GM18873 (cell line): ENCODE results near the gene EIF3F.
A peak's percentile ranks its signal among the peaks of the same experiment; 100 is the strongest.

Source experiments
- ATAC-seq: cut with Tn5 transposase; IDR thresholded peaks from one replicate; pipeline ENCODE4 v1.9.1; 2021; ENCODE audit warnings: mild to moderate bottlenecking, moderate library complexity, moderate number of reproducible peaks; ENCODE audit not compliant: unreplicated experiment, low FRiP score

Gene EIF3F, protein sequence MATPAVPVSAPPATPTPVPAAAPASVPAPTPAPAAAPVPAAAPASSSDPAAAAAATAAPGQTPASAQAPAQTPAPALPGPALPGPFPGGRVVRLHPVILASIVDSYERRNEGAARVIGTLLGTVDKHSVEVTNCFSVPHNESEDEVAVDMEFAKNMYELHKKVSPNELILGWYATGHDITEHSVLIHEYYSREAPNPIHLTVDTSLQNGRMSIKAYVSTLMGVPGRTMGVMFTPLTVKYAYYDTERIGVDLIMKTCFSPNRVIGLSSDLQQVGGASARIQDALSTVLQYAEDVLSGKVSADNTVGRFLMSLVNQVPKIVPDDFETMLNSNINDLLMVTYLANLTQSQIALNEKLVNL

DNA sequence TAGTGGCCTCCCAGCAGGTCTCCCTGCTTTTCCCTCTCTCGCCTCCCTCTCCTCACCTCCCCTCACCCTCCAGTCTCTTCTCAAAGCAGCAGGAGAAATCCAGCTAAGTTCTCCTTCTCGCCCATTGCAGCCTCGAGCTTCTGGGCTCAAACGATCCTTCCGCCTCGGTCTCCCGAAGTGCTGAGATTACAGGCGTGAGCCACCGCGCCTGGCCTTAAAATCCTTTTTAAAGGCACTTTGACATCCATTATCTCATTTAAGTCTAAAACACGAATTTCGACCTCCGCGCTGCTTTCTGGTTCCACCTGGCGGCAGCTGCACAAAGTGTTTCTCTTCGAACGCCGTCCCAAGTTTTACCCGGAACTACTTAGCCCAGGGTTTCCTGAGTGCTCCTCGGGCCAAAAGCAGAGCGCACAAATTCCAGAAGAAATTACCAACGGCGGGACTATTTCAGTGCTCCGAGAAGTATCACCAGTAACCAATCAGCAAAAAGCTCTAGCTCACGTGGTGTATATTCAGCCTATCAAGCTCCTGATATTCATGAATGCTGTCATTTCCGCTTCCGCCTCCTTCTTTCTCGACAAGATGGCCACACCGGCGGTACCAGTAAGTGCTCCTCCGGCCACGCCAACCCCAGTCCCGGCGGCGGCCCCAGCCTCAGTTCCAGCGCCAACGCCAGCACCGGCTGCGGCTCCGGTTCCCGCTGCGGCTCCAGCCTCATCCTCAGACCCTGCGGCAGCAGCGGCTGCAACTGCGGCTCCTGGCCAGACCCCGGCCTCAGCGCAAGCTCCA is at the start of gene EIF3F:
Gene EIF3F (plus strand): TSS at position 570 of the 792 bp plus-strand sequence. CDS start 16 bp downstream, at position 586.
- peak; percentile 96 for ATAC-seq

DNA sequence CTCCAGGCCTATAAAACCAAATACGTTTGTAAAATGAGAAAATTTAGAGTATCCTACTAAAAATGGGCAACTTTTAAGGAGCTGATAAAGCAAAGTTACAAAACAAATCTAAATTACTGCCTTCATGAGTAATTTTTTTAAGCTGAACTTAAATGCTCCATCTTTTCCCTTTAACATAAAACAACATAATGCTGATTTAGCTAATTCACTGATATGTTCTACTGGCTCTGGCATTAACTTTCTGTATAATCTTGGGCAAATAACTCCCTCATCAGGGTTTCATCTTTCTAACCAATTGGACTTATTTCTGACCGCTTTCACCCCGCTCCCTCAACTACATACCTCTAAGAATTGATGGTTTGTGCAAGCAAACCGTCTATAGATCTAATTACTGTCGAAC is 46.0 kb upstream of the EIF3F start:
- no peak for ATAC-seq

DNA sequence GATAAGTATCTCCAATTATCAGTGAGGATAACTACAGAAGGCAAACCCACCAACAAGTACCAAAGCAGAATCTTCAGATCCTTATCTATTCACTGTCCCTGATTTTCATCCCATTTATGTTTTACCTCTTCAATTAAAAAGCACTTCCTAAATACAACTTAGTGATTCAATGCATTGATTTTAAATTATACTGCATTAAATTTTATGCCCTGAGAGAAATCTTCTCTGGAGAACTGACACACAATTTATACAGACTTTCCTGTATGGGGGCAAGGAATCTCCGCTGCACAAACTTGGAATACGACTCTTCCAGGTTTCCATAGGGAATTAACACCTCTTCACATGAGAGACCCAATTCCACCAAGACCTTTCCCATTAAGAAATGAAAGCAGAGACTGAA is 45.5 kb upstream of the EIF3F start, which contains the start of gene OR10A3:
Gene OR10A3 (minus strand): TSS at position 101 of the 400 bp plus-strand sequence. CDS start 2,188 bp downstream, outside the sequence.
- ATAC-seq = no peak

DNA sequence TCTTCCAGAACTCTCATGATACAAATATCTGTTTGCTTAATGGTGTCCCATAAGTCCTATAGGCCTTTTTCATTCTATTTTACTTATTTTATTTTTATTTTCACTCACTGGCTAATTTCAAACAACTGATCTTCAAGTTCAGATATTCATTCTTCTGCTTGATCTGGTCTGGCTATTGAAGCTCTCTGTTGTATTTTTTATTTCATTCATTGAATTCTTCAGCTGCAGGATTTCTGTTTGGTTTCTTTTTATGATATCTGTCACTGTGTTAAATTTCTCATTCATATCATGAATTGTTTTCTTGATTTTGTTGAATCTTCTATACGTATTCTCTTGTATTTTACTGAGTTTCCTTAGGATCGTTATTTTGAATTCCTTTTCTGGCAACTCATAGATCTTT is 43.0 kb upstream of the EIF3F start:
- no peak for ATAC-seq

DNA sequence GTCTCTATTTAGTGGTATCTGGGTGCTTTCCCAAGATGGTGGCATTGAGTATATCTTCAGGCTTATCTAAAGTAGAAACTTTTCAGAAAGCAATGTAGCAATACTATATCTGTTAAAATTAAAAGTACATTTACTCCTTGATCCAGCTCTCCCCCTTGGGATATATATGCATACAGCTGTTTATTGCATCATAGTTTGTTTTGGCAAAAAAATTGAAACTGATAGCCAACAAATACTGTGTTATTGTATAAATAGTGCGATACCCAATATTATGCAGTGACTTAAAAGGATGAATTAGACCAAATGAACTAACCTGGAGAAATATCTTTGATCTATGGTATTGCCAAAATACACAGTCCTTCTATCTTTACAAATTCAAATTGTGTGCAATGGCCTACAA is 37.2 kb upstream of the EIF3F start:
- no peak for ATAC-seq

DNA sequence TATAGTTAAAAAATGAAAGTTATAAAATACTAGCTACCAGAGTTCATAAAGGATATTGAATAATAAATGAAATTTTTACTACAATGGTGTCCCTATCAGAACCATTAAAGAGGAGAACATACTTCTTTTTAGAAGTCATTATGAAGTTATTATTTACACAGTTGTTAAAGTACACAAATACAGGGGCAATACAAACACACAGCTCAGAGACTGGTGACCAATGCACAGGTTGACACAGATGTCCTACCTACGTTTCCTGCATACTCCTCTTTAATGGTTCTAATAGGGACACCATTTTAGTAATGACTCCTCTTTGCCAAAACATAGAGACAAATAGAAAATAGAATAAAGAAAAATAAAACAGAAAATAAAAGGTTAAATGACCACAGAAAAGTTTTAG is 31.9 kb upstream of the EIF3F start:
- no peak for ATAC-seq

DNA sequence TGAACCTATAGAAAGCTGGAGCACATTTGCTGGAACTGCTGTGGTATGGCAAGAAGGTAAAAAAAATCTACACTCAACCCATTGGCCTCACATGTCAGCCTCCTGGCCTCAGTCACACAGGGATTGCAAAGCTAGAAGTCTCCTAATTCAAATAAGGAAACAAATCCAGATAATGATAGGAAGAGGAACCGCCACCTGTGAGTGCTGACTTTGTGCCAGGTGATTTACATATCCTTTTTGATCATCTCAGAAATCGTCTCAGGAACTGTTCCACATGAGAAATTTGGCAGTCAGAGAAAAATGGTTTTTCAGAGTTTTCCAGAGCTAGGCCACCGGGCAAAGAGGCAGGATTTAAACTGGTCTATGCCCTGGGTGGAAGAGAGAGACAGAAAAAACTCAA is 22.9 kb upstream of the EIF3F start:
- ATAC-seq = no peak

DNA sequence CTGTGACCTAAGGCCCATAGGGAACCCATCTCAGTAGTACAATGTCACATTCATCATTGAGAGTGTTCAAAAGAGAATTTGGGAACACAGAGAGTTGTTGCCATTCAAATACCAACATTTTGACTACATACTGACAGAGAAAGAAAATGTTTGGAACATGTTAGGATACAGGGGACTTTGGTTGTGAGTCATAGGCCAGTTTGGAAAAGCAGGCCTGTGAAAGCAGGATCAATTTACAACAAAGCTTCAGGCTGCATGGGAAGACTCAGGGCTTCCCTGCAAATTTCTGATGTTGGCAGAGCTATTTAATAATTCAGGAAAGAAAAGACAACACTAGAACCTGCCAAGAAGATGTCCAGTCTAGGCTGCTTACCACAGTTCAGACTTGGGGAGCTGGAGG is 22.3 kb upstream of the EIF3F start:
- ATAC-seq = no peak

DNA sequence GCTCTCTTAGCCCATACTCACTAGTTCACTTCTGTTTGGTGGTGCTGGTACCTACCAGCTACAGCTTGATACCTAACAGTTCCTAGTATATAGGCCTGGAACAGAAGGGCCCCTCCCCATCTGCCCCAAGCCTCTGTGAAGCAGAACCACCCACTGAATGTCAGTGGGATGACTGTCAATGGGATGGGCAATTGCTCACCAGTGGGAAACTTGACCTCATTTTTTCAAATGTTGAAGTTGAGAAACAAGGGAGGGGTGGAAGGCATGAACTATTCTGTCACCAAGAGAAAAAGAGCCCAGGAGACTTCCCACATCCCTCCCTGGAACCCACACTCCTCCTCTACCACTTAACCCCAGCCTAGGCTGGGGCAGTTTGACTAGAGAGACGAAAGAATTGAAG is 21.8 kb upstream of the EIF3F start, which contains the start of gene NLRP10:
Gene NLRP10 (minus strand): TSS at position 62 of the 400 bp plus-strand sequence. CDS start 1,952 bp downstream, outside the sequence.
- ATAC-seq = no peak

DNA sequence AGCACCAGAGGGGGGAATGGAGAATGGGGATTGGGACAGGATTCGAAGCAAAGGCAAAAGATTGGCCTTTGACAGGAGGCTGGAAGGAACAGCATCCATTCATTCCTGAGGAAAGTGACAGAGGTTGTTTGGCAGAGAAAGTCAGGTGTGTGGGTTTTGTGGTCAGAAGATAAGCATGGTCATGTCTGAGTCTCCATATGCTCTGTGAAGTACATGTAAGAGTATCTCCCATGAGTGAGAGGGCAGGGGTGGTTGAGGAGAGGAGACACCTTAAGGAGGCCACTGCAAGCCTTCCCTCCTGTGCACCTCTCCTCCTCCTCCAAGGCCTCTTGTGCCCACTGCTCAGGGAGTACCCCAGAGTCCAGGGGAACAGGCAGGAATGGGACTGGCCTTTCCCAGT is 20.0 kb upstream of the EIF3F start:
- ATAC-seq = no peak

DNA sequence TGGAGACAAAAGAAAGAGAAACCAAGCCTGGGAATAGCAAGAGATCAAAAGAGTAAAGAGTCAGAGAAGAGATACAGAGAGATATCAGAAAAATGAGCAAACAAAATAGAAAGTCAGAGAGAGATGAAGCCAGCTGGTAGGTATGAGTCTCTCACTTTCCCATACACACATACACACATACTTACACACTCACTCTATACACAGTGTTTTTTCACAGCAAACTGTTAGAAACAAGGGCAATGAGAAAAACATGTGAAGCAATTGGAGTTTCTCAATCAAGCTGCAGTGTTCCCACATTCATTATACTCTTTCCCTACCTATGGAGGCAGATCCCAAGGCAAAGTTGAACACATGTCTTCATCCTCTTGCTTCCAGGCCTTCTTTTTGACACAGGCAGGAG is 19.3 kb upstream of the EIF3F start:
- ATAC-seq = no peak

DNA sequence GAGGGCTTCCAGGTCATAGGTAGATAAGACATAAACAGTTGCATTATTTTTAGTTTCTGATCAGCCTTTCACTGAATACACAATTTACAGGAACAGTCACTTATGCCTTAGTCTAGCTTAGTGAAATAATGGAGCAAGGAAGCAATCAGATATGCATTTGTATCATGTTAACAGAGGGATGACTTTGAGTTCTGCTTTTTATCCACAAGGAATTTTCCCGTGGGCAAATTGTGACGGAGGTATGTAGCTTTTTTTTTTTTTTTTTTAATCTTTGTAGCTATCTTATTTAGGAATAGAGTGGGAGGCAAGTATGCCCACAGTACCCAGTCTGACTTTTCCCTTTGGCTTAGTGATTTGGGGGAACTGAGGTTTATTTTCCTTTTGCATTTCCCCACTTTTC is 18.5 kb upstream of the EIF3F start:
- no peak for ATAC-seq

DNA sequence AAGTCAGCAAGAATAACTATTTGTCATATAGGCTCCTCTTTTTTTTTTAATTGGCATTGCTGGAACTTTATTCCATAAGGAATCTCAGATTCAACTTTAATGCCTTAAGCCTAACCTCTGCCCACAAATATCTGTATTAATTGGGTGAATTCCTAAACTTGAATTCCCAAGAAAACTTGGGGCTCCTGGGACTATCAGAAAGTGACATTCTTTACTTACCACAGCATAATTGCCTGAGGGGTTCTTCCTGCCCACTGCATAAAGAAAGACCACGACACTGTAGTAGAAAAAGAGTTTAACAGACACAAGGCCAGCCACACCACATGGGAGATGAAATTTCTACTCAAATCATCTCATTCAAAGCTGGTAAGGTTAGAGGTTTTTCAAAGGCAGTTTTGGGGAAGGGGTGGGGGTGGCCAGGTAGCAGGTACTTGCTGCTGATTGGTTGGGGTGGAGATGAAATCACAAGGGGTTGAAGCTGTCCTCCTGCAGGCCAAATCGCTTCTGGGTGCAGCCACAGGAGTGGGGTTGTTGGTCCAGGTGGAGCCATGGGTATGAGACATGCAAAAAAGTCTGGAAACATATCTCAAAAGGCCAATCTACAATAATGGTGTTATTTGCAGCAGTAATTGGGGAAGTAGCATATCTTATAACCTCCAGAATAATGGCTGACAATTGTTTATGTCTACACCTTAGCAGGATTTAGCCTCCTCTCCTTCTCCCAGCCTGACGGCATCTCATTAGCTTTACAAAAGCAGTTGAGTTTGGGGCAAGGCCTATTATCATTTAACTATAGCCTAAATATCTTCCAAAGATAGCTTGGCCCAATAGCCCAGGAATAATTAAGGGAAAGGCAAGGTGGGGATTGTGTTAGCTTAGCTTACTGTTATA is 17.1 kb upstream of the EIF3F start:
- ATAC-seq = no peak

DNA sequence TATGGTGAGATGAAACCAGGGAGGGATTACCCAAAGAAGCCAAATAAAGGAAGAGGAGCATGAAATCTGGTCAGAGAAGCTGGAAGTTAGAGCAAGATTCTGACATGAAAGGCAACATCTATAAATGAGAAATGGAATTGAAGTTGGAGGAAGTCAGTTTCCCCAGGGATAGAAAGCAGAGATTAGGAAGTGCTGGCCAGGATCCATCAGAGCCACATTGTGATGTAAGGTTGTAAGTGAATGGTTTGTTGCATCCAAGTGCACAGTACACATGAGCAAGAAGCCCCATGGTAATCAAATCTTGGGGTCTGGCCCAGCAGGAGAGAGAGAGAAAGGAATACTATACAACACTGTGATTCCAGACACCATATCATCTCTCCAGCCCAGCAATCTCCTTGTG is 15.3 kb upstream of the EIF3F start:
- ATAC-seq = no peak

DNA sequence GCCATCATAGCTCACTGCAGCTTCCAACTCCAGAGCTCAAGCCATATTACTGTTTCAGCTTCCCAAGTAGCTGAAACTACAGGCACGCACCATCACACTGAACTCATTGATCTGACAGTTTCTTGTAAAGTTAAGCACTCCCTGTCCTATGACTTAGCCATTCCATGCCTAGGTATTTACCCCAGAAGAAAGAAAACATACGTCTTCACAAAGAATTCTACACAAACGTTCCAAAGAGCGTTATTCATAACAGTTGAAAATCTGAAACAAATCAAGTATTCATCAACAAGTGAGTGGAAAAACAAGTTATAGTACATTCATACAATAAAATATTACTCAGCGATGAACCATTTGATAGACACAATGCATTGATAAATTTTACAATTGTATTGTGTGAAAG is 14.1 kb upstream of the EIF3F start:
- no peak for ATAC-seq

DNA sequence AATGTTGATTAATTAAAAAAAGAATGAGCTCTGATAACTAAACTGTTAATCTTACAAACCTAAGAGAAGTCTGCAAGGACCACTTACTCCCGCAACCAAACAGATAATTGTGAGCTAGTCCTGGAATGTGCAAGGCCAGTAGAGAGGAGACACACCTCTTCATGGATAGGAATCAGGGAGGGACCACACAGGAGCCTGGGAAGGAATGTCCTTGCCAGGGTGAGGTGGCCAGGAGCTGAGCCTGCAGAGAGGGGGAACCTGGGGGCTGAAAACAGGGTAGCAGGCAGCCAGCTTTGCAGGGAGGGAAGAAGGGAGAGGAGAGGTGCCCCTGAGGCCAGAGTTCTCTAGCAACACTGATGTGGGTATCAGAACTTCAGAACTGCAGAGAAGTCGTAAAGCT is 12.5 kb upstream of the EIF3F start:
- no peak for ATAC-seq

DNA sequence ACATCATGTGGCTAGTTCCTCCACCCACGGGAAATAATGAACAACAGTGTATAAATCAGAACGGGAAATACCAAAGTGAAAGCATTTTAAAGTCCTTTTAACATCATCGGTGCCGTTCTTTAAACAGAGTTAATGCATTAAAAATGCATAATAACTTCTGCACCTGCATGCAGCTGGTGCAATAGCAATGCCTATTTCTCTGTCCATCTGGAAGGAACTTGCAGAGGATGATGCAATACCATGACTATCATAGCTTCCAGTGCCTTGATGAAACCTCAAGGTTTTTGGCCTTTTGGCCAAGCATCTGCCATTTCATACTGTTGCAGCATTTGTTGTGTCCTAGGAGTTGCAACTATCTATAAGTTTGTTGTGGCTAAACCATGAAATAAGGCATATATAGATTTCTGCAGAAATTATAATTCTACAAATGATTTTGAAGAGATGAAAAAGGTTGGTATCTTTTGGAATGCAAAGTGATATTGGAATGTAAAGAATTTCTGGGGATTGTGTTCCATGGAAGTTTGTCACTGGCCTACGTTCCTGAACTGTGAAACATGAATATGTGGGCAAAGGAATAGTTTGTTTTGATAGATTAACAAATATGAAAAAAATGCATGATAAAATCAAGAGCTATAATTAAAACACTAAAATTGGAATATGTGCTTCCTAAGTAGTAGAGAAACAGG is 9.8 kb upstream of the EIF3F start:
- ATAC-seq = no peak

DNA sequence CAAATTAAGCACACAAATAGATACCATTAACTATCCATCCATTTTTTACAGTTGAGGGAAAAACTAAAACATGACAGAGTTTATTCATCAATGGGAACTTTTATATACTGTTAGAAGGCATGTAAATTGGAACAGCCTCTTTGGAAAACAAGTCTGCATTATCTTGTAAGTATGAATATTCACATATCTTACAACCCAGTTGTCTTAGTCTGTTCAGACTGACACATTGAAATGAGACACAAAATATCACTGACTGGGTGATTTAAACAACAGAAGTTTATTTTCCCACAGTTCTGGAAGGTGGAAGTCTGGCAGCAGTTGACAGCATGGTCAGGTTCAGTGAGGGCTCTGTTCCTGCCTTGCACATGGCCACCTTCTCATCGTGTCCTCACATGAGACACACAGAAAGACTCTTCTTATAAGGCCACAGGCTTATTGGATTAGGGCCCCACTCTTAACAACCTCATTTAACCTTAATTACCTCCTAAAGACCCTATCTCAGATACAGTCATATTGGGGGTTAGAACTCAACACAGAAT is 5.4 kb upstream of the EIF3F start:
- ATAC-seq = no peak

DNA sequence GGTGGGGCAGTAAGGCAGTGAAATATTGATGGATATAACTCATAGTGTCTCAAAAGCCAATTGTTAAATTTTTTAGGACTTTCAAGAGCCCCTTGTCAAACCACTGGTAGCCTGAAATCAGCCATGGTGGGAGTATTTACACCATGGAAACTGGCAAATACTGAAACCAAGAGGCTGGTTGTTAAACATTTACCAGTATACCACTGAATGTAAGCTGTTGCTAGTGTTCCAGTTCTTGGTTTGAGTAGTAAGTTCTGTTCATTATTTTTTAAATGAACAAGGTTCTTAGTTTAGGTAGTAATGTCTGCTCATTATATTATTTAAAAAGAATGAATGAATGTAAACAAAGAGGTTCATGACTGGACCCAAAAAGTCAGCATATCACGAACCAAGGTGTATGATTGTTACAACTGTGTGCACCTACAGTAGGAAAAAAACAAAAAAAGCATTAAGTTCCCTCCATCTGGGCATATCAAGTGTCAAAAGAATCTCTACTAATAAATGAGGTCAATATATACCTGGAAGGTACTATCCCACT is 4.5 kb upstream of the EIF3F start:
- ATAC-seq = peak; percentile 47
